Nephron (organoid): ENCODE data around the gene GBP3.
"Not testable (repeated sequence)": the region's sequence is repeated elsewhere in the genome, so short reads cannot be mapped to it uniquely, and the experiment has no call there.

Experiments
- H3K27ac Mint-ChIP-seq, 3 experiments: 2 replicates each; pipeline ENCODE4 v1.8.0; 2020; ENCODE audit warnings: mixed read lengths in 3 of 3, mild to moderate bottlenecking in 2 of 3, moderate library complexity in 1 of 3
- H3K27me3 Mint-ChIP-seq: 2 replicates; pipeline ENCODE4 v1.8.0; 2021; ENCODE audit warnings: low read depth, mild to moderate bottlenecking, moderate library complexity, mixed read lengths
- H3K36me3 Mint-ChIP-seq: 2 replicates; pipeline ENCODE4 v1.8.0; 2020; ENCODE audit warnings: low read depth, mixed read lengths
- H3K4me1 Mint-ChIP-seq: 2 replicates; pipeline ENCODE4 v1.8.0; 2020; ENCODE audit warnings: mixed read lengths
- H3K4me3 Mint-ChIP-seq, 3 experiments: 2 replicates each; pipeline ENCODE4 v1.8.0; 2020; ENCODE audit warnings: mild to moderate bottlenecking in 3 of 3, mixed read lengths in 3 of 3, moderate library complexity in 2 of 3
- H3K9me3 Mint-ChIP-seq: 2 replicates; pipeline ENCODE4 v1.8.0; 2020; ENCODE audit warnings: mixed read lengths
- CTCF ChIP-seq, 3 experiments: fragments of 200-600 bp; sonication (generic); IDR thresholded peaks; one replicate each; pipeline ENCODE4 v1.5.0; 2021; ENCODE audit warnings: antibody characterized with exemption in 3 of 3; ENCODE audit not compliant: unreplicated experiment in 3 of 3

GBP3 gene

GRCh38 chr1:88980870-88981269 lies 41.8 kb downstream of the GBP3 start:
- H3K4me3 Mint-ChIP-seq = no peak overlapping the region
- peaks cover 76% of the 10 kb centered on the region for H3K36me3 Mint-ChIP-seq
- no peaks in the 10 kb centered on the region for H3K9me3 Mint-ChIP-seq
- H3K27me3 Mint-ChIP-seq = no peaks in the 10 kb centered on the region
- H3K27ac Mint-ChIP-seq = no peak overlapping the region
- no peak for TF ChIP-seq CTCF (IDR thresholded peaks at IDR 0.05; ENCODE audit: unreplicated experiment in 3 of 3)
- H3K4me1 Mint-ChIP-seq = peaks cover 35% of the 10 kb centered on the region

GRCh38 chr1:88979749-88980116 lies 42.9 kb downstream of the GBP3 start:
- peaks cover 25% of the 10 kb centered on the region for H3K4me1 Mint-ChIP-seq
- no peaks in the 10 kb centered on the region for H3K9me3 Mint-ChIP-seq
- no peaks in the 10 kb centered on the region for H3K27me3 Mint-ChIP-seq
- TF ChIP-seq CTCF (IDR thresholded peaks at IDR 0.05; ENCODE audit: unreplicated experiment in 3 of 3) = no peak
- peaks cover 71% of the 10 kb centered on the region for H3K36me3 Mint-ChIP-seq
- peak overlapping the region in 1 of 3 experiments; percentile 7 for H3K27ac Mint-ChIP-seq
- H3K4me3 Mint-ChIP-seq = no peak overlapping the region

GRCh38 chr1:88979054-88979748 lies 43.5 kb downstream of the GBP3 start:
- H3K4me1 Mint-ChIP-seq = peaks cover 22% of the 10 kb centered on the region
- no peak for TF ChIP-seq CTCF (IDR thresholded peaks at IDR 0.05; ENCODE audit: unreplicated experiment in 3 of 3)
- H3K27ac Mint-ChIP-seq = peak overlapping the region in 1 of 3 experiments; percentile 7
- no peaks in the 10 kb centered on the region for H3K9me3 Mint-ChIP-seq
- H3K27me3 Mint-ChIP-seq = no peaks in the 10 kb centered on the region
- peaks cover 67% of the 10 kb centered on the region for H3K36me3 Mint-ChIP-seq
- H3K4me3 Mint-ChIP-seq = no peak overlapping the region

GRCh38 chr1:88976235-88976634 lies 46.4 kb downstream of the GBP3 start:
- Mint-ChIP-seq H3K9me3 (no peaks in the 10 kb centered on the region), H3K4me1 (peaks cover 11% of the 10 kb centered on the region), H3K4me3 (no peak overlapping the region), H3K27me3 (no peaks in the 10 kb centered on the region), H3K27ac (no peak overlapping the region), H3K36me3 (peaks cover 46% of the 10 kb centered on the region)
- no peak for TF ChIP-seq CTCF (IDR thresholded peaks at IDR 0.05; ENCODE audit: unreplicated experiment in 3 of 3)

- peaks cover 34% of the 10 kb centered on the region for H3K36me3 Mint-ChIP-seq
- H3K9me3 Mint-ChIP-seq, H3K4me1 Mint-ChIP-seq, H3K27me3 Mint-ChIP-seq, H3K4me3 Mint-ChIP-seq, H3K27ac Mint-ChIP-seq: not testable (repeated sequence)
Measured at GRCh38 chr1:88974616-88975172, 48.0 kb downstream of the GBP3 start.

- H3K27me3 Mint-ChIP-seq = no peaks in the 10 kb centered on the region
- H3K4me1 Mint-ChIP-seq = no peaks in the 10 kb centered on the region
- TF ChIP-seq CTCF (IDR thresholded peaks at IDR 0.05; ENCODE audit: unreplicated experiment in 3 of 3) = peak; percentile 48 to 66 (median 49)
- peaks cover 30% of the 10 kb centered on the region for H3K36me3 Mint-ChIP-seq
- H3K9me3 Mint-ChIP-seq = no peaks in the 10 kb centered on the region
- no peak overlapping the region for H3K4me3 Mint-ChIP-seq
- no peak overlapping the region for H3K27ac Mint-ChIP-seq
Measured at GRCh38 chr1:88973520-88974137, 49.0 kb downstream of the GBP3 start.
